ENCODE results near the gene SLC6A18. TPM values are rescaled to one million over a fixed set of nuclear protein-coding genes. Genes with fewer than 3 reads are reported as not detected.

SLC6A18 gene
- total RNA-seq, 2 donors from 2014 or later = not detected

- ATAC-seq (ENCODE audit: insufficient number of reproducible peaks, low FRiP score, low read depth) = no peak
Measured at GRCh38 chr5:1216918-1217295, 8.3 kb upstream of the SLC6A18 start.

GRCh38 chr5:1217596-1218206 lies 7.5 kb upstream of the SLC6A18 start:
- no peaks in the 10 kb centered on the region for H3K36me3 ChIP-seq
- no peak overlapping the region for H3K27ac ChIP-seq
- DNase-seq (ENCODE audit: low spot score) = no peak
- H3K9me3 ChIP-seq = no peaks in the 10 kb centered on the region
- no peak for ATAC-seq (ENCODE audit: insufficient number of reproducible peaks, low FRiP score, low read depth)
- no peaks in the 10 kb centered on the region for H3K4me1 ChIP-seq (ENCODE audit: control insufficient read depth in 1 of 2, low read depth in 2 of 2)
- TF ChIP-seq CTCF (IDR thresholded peaks at IDR 0.05) = no peak
- no peak overlapping the region for H3K4me3 ChIP-seq
- H3K27me3 ChIP-seq (replicated peaks; ENCODE audit: insufficient read depth) = no peaks in the 10 kb centered on the region

More at GRCh38 chr5:1216918-1217295, 8.3 kb upstream of the SLC6A18 start:
- Histone ChIP-seq H3K36me3 (no peaks in the 10 kb centered on the region), H3K27ac (no peak overlapping the region), H3K9me3 (no peaks in the 10 kb centered on the region), H3K4me1 (ENCODE audit: control insufficient read depth in 1 of 2, low read depth in 2 of 2) (no peaks in the 10 kb centered on the region), H3K27me3 (replicated peaks; ENCODE audit: insufficient read depth) (no peaks in the 10 kb centered on the region), H3K4me3 (no peak overlapping the region)
- DNase-seq (ENCODE audit: low spot score) = no peak
- TF ChIP-seq CTCF (IDR thresholded peaks at IDR 0.05) = no peak

- no peaks in the 10 kb centered on the region for H3K4me1 ChIP-seq (ENCODE audit: control insufficient read depth in 1 of 2, low read depth in 2 of 2)
- TF ChIP-seq CTCF (IDR thresholded peaks at IDR 0.05) = no peak
- H3K9me3 ChIP-seq = no peaks in the 10 kb centered on the region
- no peak overlapping the region for H3K27ac ChIP-seq
- H3K27me3 ChIP-seq (replicated peaks; ENCODE audit: insufficient read depth) = no peaks in the 10 kb centered on the region
- no peak overlapping the region for H3K4me3 ChIP-seq
- no peak for DNase-seq (ENCODE audit: low spot score)
- H3K36me3 ChIP-seq = no peaks in the 10 kb centered on the region
- ATAC-seq (ENCODE audit: insufficient number of reproducible peaks, low FRiP score, low read depth) = no peak
Measured at GRCh38 chr5:1218351-1219080, 6.7 kb upstream of the SLC6A18 start.

- ATAC-seq (ENCODE audit: insufficient number of reproducible peaks, low FRiP score, low read depth) (no peak), DNase-seq (ENCODE audit: low spot score) (no peak)
- no peak overlapping the region for H3K4me3 ChIP-seq
- H3K4me1 ChIP-seq (ENCODE audit: control insufficient read depth in 1 of 2, low read depth in 2 of 2) = no peaks in the 10 kb centered on the region
- TF ChIP-seq CTCF (IDR thresholded peaks at IDR 0.05) = no peak
- H3K27ac ChIP-seq = no peak overlapping the region
- H3K36me3 ChIP-seq = no peaks in the 10 kb centered on the region
- H3K27me3 ChIP-seq (replicated peaks; ENCODE audit: insufficient read depth) = no peaks in the 10 kb centered on the region
- H3K9me3 ChIP-seq = no peaks in the 10 kb centered on the region
Measured at GRCh38 chr5:1219098-1219767, 5.9 kb upstream of the SLC6A18 start.

- H3K4me1 ChIP-seq (ENCODE audit: control insufficient read depth in 1 of 2, low read depth in 2 of 2) = no peaks in the 10 kb centered on the region
- no peak overlapping the region for H3K4me3 ChIP-seq
- no peak for TF ChIP-seq CTCF (IDR thresholded peaks at IDR 0.05)
- DNase-seq (ENCODE audit: low spot score) (no peak), ATAC-seq (ENCODE audit: insufficient number of reproducible peaks, low FRiP score, low read depth) (no peak)
- H3K36me3 ChIP-seq = no peaks in the 10 kb centered on the region
- H3K27ac ChIP-seq = no peak overlapping the region
- no peaks in the 10 kb centered on the region for H3K27me3 ChIP-seq (replicated peaks; ENCODE audit: insufficient read depth)
- H3K9me3 ChIP-seq = no peaks in the 10 kb centered on the region
Measured at GRCh38 chr5:1219768-1220100, 5.4 kb upstream of the SLC6A18 start.
